ENCODE data around the gene PEX14. TPM values are rescaled to one million over a fixed set of nuclear protein-coding genes. Genes with fewer than 3 reads are reported as not detected.

Gene PEX14
- total RNA-seq, 4 donors from 2014 or later = 14.6 to 19.0 (median 17.6) TPM

DNA sequence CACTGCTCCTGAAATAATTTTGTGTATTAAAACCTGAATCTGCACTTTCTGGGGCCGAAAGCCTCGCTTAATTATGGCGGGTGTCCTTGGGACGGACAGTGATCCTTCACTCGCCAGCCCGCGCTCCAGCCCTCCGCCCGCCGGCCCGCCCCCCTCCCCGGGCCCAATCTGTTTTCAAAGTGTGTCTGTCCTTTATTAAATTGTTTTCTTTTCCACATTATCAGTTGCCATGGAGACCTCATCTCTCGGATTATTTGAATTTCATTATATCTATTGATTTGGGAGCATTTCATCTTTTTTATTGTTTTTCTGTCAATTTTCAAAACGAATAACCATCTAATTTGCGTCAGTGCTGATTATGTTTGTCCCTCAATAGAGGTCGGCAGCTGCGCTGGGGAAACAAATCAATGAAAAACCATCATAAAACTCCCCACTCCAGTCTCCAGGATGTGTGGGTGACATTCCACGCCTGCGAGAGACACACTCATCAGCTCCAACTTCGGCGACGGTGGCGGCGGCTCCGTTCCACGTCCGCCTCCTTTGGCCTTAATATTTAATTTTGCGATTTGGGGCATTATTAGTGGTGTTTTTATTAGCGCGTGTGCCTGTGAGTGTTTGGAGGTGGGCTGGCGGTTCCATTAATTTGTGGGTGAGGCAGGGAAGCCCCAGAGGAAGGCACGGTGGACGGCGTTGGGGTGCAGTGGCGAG is 197.7 kb downstream of the PEX14 start:
- H3K27ac ChIP-seq = no peak overlapping the region
- no peaks in the 10 kb centered on the region for H3K9me3 ChIP-seq
- no peak overlapping the region for H3K4me3 ChIP-seq
- H3K27me3 ChIP-seq = no peaks in the 10 kb centered on the region
- no peak for DNase-seq (ENCODE audit: low spot score in 2 of 2)
- peaks cover 23% of the 10 kb centered on the region for H3K4me1 ChIP-seq
- no peaks in the 10 kb centered on the region for H3K36me3 ChIP-seq
- TF ChIP-seq, protein P1, sequence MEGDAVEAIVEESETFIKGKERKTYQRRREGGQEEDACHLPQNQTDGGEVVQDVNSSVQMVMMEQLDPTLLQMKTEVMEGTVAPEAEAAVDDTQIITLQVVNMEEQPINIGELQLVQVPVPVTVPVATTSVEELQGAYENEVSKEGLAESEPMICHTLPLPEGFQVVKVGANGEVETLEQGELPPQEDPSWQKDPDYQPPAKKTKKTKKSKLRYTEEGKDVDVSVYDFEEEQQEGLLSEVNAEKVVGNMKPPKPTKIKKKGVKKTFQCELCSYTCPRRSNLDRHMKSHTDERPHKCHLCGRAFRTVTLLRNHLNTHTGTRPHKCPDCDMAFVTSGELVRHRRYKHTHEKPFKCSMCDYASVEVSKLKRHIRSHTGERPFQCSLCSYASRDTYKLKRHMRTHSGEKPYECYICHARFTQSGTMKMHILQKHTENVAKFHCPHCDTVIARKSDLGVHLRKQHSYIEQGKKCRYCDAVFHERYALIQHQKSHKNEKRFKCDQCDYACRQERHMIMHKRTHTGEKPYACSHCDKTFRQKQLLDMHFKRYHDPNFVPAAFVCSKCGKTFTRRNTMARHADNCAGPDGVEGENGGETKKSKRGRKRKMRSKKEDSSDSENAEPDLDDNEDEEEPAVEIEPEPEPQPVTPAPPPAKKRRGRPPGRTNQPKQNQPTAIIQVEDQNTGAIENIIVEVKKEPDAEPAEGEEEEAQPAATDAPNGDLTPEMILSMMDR (IDR thresholded peaks at IDR 0.05) = no peak
- no peak for TF ChIP-seq POLR2A (IDR thresholded peaks at IDR 0.05)
- TF ChIP-seq POLR2AphosphoS5 (IDR thresholded peaks at IDR 0.05) = no peak
- no peak for TF ChIP-seq EP300 (IDR thresholded peaks at IDR 0.05)
- 83% methylated on average over 35 of the region's 35 CpGs for WGBS

DNA sequence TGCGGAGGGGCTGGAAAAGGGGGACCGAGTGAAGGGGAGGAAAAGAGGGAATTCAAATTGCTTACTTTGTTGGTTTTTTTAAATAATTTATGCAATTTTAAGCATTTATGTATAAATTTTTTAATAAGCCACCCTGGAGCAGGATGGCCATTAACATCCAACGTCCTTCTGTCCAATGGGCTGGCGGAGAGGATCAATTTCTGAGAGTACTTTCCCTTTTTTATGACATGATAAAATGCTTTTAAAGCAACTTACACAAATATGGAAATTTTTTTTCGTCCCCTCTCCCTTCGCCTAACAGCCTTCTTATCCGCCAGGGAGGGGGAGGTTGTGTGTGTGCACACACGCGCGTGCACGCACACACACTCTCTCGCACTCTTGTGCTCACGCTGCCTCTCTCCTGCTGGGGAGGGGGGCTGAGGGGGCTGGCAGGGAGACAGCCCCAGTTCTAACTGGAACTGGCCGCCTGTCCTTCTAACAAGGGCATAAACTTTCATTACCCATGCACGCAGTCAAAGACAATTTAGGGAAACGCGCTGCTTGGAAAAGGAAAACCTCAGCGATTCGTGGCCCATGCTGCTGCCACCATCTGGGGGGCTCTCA is 198.5 kb downstream of the PEX14 start:
- 92% methylated on average over 17 of the region's 19 CpGs for WGBS
- Histone ChIP-seq H3K9me3 (no peaks in the 10 kb centered on the region), H3K36me3 (no peaks in the 10 kb centered on the region), H3K4me1 (peaks cover 20% of the 10 kb centered on the region), H3K27me3 (no peaks in the 10 kb centered on the region), H3K27ac (no peak overlapping the region), H3K4me3 (no peak overlapping the region)
- TF ChIP-seq, protein P1 (IDR thresholded peaks at IDR 0.05) = no peak
- TF ChIP-seq POLR2AphosphoS5 (IDR thresholded peaks at IDR 0.05) = no peak
- TF ChIP-seq POLR2A (IDR thresholded peaks at IDR 0.05) = no peak
- TF ChIP-seq EP300 (IDR thresholded peaks at IDR 0.05) = no peak
- DNase-seq (ENCODE audit: low spot score in 2 of 2) = no peak

DNA sequence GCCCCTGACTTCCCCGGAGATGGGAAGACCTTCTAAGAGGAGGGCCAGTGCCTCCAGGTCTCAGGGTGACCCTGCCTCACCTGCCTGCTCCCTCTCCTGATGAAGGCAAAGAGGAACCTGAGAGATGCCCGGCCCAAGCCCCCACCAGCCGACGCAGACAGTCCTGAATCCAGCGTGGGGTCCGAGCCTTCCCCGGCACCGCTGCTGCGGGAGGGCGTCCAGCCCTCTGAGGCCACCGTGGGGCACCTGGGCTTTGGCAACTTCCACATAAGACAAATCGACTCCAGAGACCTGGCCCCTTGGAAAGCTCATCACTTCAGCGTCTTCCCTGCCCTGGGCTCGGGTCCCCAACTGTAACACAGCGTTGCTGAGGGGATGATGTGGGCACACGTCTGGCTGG is 199.5 kb downstream of the PEX14 start:
- Histone ChIP-seq H3K27me3 (no peaks in the 10 kb centered on the region), H3K9me3 (no peaks in the 10 kb centered on the region), H3K4me3 (no peak overlapping the region), H3K4me1 (peaks cover 13% of the 10 kb centered on the region), H3K27ac (no peak overlapping the region), H3K36me3 (no peaks in the 10 kb centered on the region)
- 70% methylated on average over 2 of the region's 16 CpGs for WGBS
- TF ChIP-seq POLR2AphosphoS5 (IDR thresholded peaks at IDR 0.05) (no peak), POLR2A (IDR thresholded peaks at IDR 0.05) (no peak), EP300 (IDR thresholded peaks at IDR 0.05) (no peak)
- TF ChIP-seq, protein P1 (IDR thresholded peaks at IDR 0.05) = no peak
- DNase-seq (ENCODE audit: low spot score in 2 of 2) = no peak

DNA sequence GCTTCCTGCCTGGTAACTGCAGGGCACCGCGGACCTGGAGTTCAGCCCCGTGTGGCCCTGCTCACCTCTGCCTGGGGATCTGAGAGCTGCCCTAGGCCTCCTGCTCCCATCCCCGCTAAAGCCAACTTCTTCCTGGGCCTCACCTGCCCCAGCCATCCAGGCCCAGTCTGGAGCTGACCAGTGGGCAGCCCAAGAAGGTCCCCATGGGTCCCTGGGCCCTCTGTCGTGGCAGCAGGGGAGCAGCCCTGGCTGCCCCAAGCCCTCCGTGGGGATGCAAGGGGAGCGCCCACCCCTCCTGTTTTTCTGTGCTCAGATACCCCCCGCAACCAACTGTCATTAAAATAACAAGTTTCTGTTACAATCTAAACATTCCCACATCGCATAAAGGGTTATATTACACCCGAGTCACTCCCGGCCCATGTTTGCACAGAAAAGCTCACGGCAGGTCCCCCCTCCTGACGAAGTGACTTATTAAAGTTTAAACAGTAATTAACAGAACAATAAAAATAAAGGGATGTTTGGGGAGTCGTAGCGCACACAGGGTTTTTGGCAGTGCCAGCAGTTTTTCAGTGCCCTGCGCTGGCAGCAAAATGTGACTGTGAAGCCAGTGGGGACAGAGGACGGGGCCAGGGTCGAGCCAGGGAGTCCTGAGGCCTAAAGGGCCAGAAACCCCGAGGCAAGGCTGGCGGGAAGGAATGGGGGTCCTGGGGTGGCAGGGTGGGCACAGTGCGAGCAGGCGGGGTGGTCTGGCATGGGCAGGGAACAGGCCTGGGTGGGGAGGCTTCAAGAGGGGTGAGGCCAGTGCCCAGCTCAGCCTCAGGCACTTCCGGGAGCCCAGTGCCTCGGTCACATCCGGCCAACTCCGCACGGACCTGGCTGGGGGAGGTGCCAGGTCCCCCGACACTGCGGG is 200.2 kb downstream of the PEX14 start:
- WGBS = 85% methylated on average over 22 of the region's 29 CpGs
- no peak overlapping the region for H3K27ac ChIP-seq
- H3K4me3 ChIP-seq = no peak overlapping the region
- no peaks in the 10 kb centered on the region for H3K27me3 ChIP-seq
- no peak for DNase-seq (ENCODE audit: low spot score in 2 of 2)
- peaks cover 16% of the 10 kb centered on the region for H3K4me1 ChIP-seq
- no peaks in the 10 kb centered on the region for H3K9me3 ChIP-seq
- TF ChIP-seq, protein P1 (IDR thresholded peaks at IDR 0.05) = no peak
- TF ChIP-seq POLR2A (IDR thresholded peaks at IDR 0.05) (no peak), EP300 (IDR thresholded peaks at IDR 0.05) (no peak), POLR2AphosphoS5 (IDR thresholded peaks at IDR 0.05) (no peak)
- H3K36me3 ChIP-seq = no peaks in the 10 kb centered on the region

DNA sequence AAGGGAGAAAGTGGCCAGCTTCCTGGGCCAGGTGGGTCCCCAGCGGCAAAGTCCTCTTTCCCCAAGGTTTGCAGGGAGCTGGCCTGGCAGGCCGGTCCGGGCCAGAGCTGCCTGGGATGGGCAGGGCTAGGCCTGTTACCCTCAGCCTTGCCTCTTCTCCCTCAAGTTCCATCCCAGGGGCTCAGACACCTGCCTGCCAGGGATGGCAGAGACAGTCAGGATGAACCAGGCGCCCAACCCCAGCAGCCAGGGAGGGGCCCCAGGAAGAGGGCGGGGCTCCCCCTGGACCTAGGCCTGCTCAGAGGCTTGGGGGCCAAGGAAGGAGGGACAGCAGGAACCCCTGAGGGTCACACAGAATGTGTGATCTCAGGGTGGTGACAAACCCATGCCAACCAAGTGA is 201.1 kb downstream of the PEX14 start:
- H3K27ac ChIP-seq = no peak overlapping the region
- H3K27me3 ChIP-seq = no peaks in the 10 kb centered on the region
- no peaks in the 10 kb centered on the region for H3K36me3 ChIP-seq
- no peak for TF ChIP-seq POLR2AphosphoS5 (IDR thresholded peaks at IDR 0.05)
- TF ChIP-seq POLR2A (IDR thresholded peaks at IDR 0.05) = no peak
- TF ChIP-seq, protein P1 (IDR thresholded peaks at IDR 0.05) = no peak
- TF ChIP-seq EP300 (IDR thresholded peaks at IDR 0.05) = no peak
- 65% methylated on average over 5 of the region's 5 CpGs for WGBS
- peaks cover 23% of the 10 kb centered on the region for H3K4me1 ChIP-seq
- H3K9me3 ChIP-seq = no peaks in the 10 kb centered on the region
- no peak overlapping the region for H3K4me3 ChIP-seq
- no peak for DNase-seq (ENCODE audit: low spot score in 2 of 2)
